Measurements from ENCODE around the gene WFDC6.
"Not testable (repeated sequence)": the region's sequence is repeated elsewhere in the genome, so short reads cannot be mapped to it uniquely, and the experiment has no call there.

Gene WFDC6

GRCh38 chr20:45539382-45539781 is at the start of gene WFDC6:
TSS of gene WFDC6 (minus strand) at chr20:45539482. CDS start at chr20:45539407, 75 bp downstream.
- DNase-seq (ENCODE audit: low read depth): no peak

- DNase-seq (ENCODE audit: low read depth): no peak
Observed at GRCh38 chr20:45588800-45589199, 49.5 kb upstream of the WFDC6 start.

- DNase-seq (ENCODE audit: low read depth): not testable (repeated sequence)
Observed at GRCh38 chr20:45585986-45586385, 46.7 kb upstream of the WFDC6 start.

- DNase-seq (ENCODE audit: low read depth): not testable (repeated sequence)
Observed at GRCh38 chr20:45584294-45584693, 45.0 kb upstream of the WFDC6 start.

- no peak for DNase-seq (ENCODE audit: low read depth)
Observed at GRCh38 chr20:45583502-45583901, 44.2 kb upstream of the WFDC6 start.

- no peak for DNase-seq (ENCODE audit: low read depth)
Observed at GRCh38 chr20:45581702-45582101, 42.4 kb upstream of the WFDC6 start.

GRCh38 chr20:45579184-45579583 is 39.9 kb upstream of the WFDC6 start, which contains the start of gene WFDC8:
TSS of gene WFDC8 (minus strand) at chr20:45579284. CDS start at chr20:45579247, 37 bp downstream.
- no peak for DNase-seq (ENCODE audit: low read depth)

GRCh38 chr20:45578231-45578630 is 38.9 kb upstream of the WFDC6 start:
- DNase-seq (ENCODE audit: low read depth): no peak

GRCh38 chr20:45576995-45577394 is 37.7 kb upstream of the WFDC6 start:
- DNase-seq (ENCODE audit: low read depth): no peak

GRCh38 chr20:45575931-45576330 is 36.6 kb upstream of the WFDC6 start:
- no peak for DNase-seq (ENCODE audit: low read depth)

- DNase-seq (ENCODE audit: low read depth): not testable (repeated sequence)
Observed at GRCh38 chr20:45569650-45570049, 30.4 kb upstream of the WFDC6 start.

- DNase-seq (ENCODE audit: low read depth): no peak
Observed at GRCh38 chr20:45564760-45565276, 25.5 kb upstream of the WFDC6 start.

- DNase-seq (ENCODE audit: low read depth): no peak
Observed at GRCh38 chr20:45555198-45555597, 15.9 kb upstream of the WFDC6 start.

GRCh38 chr20:45552456-45552855 is 13.2 kb upstream of the WFDC6 start:
- no peak for DNase-seq (ENCODE audit: low read depth)

GRCh38 chr20:45550765-45551164 is 11.5 kb upstream of the WFDC6 start:
- DNase-seq (ENCODE audit: low read depth): no peak

- DNase-seq (ENCODE audit: low read depth): no peak
Observed at GRCh38 chr20:45548410-45548809, 9.1 kb upstream of the WFDC6 start.

GRCh38 chr20:45547206-45547770 is 8.0 kb upstream of the WFDC6 start, which contains the start of gene EPPIN:
TSS of gene EPPIN (minus strand) at chr20:45547401. CDS start at chr20:45547357, 44 bp downstream.
- DNase-seq (ENCODE audit: low read depth): no peak

- DNase-seq (ENCODE audit: low read depth): no peak
Observed at GRCh38 chr20:45545754-45546453, 6.6 kb upstream of the WFDC6 start.

- DNase-seq (ENCODE audit: low read depth): no peak
Observed at GRCh38 chr20:45545351-45545750, 6.1 kb upstream of the WFDC6 start.

GRCh38 chr20:45538209-45538799 is 978 bp downstream of the WFDC6 start:
- no peak for DNase-seq (ENCODE audit: low read depth)

- DNase-seq (ENCODE audit: low read depth): no peak
Observed at GRCh38 chr20:45527294-45527693, 12.0 kb downstream of the WFDC6 start.

- no peak for DNase-seq (ENCODE audit: low read depth)
Observed at GRCh38 chr20:45523821-45524220, 15.5 kb downstream of the WFDC6 start.

- no peak for DNase-seq (ENCODE audit: low read depth)
Observed at GRCh38 chr20:45518282-45518681, 21.0 kb downstream of the WFDC6 start.

Measured in activated gamma-delta T cell treated with anti-CD3 and anti-CD28 coated beads, Interleukin-2, amount 50 U/mL, for 16 hours (primary cell).